Measurements from ENCODE around the gene MRPL14. TPM values are rescaled to one million over a fixed set of nuclear protein-coding genes. Genes with fewer than 3 reads are reported as not detected.

MRPL14 gene
- total RNA-seq, 1 donor from 2014 or later = 46.9 TPM

GRCh38 chr6:44078827-44079671, 48.2 kb downstream of the MRPL14 start:
- no peak overlapping the region for H3K4me3 Mint-ChIP-seq

DNA sequence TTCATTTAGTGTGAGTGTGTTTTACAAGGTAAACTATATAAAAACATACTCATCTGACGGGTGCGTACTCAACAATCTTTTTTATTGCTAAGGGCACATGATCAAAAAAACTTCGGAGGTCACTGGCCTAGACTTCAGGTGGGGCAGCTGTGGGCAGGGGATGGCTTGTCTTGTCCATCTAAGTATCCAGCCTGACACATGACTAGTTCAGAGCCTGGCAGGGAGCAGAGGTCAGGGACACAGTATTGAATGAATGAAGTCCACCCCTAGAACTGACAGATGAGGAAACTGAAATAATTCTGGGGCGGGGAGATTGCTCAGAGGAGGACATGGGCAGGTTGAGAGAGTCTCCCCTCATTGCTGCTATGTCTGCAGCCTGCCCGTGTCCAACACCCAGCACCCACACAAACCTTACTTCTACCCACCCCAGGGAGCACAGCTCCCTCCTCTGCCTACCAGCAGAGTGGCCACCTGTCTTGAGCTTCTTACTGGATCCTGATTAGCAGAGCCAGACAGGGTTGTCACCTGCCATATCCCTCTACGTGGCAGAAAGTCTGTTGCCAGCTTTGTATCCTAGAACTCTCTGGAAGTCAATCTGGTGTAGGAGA, 48.9 kb downstream of the MRPL14 start:
- Mint-ChIP-seq H3K4me3 (peak overlapping the region; percentile 18), H3K36me3 (no peaks in the 10 kb centered on the region), H3K27ac (no peak overlapping the region), H3K4me1 (peaks cover 47% of the 10 kb centered on the region), H3K27me3 (ENCODE audit: low read depth) (peaks cover 3% of the 10 kb centered on the region), H3K9me3 (no peaks in the 10 kb centered on the region)
- TF ChIP-seq, protein P1, sequence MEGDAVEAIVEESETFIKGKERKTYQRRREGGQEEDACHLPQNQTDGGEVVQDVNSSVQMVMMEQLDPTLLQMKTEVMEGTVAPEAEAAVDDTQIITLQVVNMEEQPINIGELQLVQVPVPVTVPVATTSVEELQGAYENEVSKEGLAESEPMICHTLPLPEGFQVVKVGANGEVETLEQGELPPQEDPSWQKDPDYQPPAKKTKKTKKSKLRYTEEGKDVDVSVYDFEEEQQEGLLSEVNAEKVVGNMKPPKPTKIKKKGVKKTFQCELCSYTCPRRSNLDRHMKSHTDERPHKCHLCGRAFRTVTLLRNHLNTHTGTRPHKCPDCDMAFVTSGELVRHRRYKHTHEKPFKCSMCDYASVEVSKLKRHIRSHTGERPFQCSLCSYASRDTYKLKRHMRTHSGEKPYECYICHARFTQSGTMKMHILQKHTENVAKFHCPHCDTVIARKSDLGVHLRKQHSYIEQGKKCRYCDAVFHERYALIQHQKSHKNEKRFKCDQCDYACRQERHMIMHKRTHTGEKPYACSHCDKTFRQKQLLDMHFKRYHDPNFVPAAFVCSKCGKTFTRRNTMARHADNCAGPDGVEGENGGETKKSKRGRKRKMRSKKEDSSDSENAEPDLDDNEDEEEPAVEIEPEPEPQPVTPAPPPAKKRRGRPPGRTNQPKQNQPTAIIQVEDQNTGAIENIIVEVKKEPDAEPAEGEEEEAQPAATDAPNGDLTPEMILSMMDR (IDR thresholded peaks at IDR 0.05; ENCODE audit: unreplicated experiment) = no peak
- no peak for DNase-seq (ENCODE audit: low spot score in 2 of 2, unreplicated experiment in 2 of 2)

More at GRCh38 chr6:44078827-44079671, 48.2 kb downstream of the MRPL14 start:
- TF ChIP-seq, protein P1 (IDR thresholded peaks at IDR 0.05; ENCODE audit: unreplicated experiment) = peak; percentile 99
- DNase-seq (ENCODE audit: low spot score in 2 of 2, unreplicated experiment in 2 of 2) = peak; percentile 42 to 85
- Mint-ChIP-seq H3K9me3 (no peaks in the 10 kb centered on the region), H3K27me3 (ENCODE audit: low read depth) (peaks cover 3% of the 10 kb centered on the region), H3K36me3 (no peaks in the 10 kb centered on the region), H3K27ac (no peak overlapping the region), H3K4me1 (peaks cover 41% of the 10 kb centered on the region)

DNA sequence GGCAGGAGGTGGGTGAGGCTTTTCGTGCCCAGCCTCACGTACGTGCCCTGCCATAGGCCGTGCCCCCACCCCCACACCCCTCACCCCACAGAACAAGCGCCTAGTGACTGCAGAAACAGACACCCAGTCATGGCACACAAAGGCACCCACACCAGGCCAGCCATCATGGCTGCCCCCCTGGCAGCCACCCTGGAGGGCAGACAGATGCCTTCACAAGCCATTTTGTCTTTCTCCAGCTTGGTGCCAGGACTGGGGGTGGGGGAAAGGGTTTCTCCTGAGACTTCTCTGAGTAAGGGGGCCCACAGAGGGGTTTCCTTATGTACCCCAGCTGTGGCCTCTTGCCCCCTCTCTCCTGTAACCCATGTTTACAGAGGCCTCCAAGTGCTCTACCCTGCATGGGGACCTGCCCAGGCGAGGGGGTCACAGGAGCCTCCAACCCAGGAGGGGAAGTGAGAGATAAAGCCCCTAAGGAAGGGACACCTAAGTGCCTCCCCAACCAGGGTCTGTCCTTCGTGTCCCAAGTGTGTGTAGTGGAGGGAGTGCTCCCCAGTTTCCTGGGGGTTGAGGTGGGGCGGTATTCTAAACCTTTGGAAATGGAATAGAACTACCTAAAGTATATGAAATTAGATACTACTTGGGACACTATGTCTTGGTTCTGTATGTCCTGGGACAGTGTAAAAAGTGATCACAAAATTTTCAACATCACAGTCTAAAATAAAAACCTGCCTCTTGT, 49.9 kb downstream of the MRPL14 start:
- H3K27me3 Mint-ChIP-seq (ENCODE audit: low read depth) = peaks cover 3% of the 10 kb centered on the region
- peaks cover 53% of the 10 kb centered on the region for H3K4me1 Mint-ChIP-seq
- TF ChIP-seq, protein P1 (IDR thresholded peaks at IDR 0.05; ENCODE audit: unreplicated experiment) = no peak
- peak overlapping the region; percentile 18 for H3K4me3 Mint-ChIP-seq
- no peak overlapping the region for H3K27ac Mint-ChIP-seq
- H3K9me3 Mint-ChIP-seq = no peaks in the 10 kb centered on the region
- no peaks in the 10 kb centered on the region for H3K36me3 Mint-ChIP-seq
- DNase-seq (ENCODE audit: low spot score in 2 of 2, unreplicated experiment in 2 of 2) = no peak

DNA sequence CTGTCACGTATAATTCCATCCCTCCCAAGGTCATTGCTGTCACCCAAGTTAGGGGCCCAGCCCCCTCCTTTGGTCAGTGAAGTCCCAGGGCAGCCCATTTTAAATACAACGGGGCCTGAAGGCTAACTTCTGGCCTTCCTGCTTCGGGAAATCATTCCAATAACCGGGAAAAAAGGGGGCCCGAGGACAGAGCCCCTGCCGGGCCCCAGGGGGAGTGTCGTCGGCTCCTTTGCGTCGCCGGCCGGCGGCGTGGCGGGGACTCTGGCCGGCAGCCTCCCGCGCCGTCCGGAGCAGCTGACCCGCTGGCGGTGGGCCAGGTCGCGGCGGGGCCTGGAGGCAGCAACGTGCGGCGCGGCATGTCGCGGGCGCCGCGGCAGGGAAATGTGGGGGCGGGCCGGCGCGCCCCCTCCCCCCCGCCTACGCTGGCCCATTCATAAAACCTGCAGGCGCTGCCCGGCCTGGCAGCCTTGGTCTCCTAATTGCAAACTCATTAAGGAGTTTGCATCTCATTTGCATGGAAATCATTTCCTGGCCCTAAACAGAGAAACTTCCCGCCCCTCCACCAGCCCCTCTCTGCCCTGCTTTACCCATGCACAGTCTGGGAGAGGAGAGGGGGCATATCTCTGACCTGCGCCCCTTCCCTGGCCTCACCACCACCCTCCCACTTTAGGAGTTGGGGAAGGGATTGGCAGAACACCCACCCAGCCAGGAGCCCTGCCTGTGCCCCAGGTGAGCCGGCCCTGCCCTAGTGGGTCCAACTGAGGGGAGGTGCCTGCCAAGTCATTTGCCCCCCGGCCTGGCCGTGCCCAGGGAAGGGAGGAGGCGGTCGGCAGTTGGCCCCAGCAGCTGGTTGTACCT, 50.7 kb downstream of the MRPL14 start:
- no peaks in the 10 kb centered on the region for H3K36me3 Mint-ChIP-seq
- TF ChIP-seq, protein P1 (IDR thresholded peaks at IDR 0.05; ENCODE audit: unreplicated experiment) = peak; percentile 13
- no peaks in the 10 kb centered on the region for H3K9me3 Mint-ChIP-seq
- H3K27ac Mint-ChIP-seq = no peak overlapping the region
- H3K4me1 Mint-ChIP-seq = peaks cover 59% of the 10 kb centered on the region
- DNase-seq (ENCODE audit: low spot score in 2 of 2, unreplicated experiment in 2 of 2) = peak; percentile 56 to 67
- H3K27me3 Mint-ChIP-seq (ENCODE audit: low read depth) = peaks cover 3% of the 10 kb centered on the region
- peak overlapping the region; percentile 44 for H3K4me3 Mint-ChIP-seq

All from mesothelial cell of epicardium (in vitro differentiated cells).